NCI-H748 (cell line): ENCODE results near the gene PRSS22.
A peak's percentile ranks its signal among the peaks of the same experiment; 100 is the strongest.

Experiments used
- DNase-seq: peaks from one replicate; lab custom pipeline; 2025; ENCODE audit not compliant: unreplicated experiment; lab: John Stamatoyannopoulos, UW

Gene PRSS22

DNA sequence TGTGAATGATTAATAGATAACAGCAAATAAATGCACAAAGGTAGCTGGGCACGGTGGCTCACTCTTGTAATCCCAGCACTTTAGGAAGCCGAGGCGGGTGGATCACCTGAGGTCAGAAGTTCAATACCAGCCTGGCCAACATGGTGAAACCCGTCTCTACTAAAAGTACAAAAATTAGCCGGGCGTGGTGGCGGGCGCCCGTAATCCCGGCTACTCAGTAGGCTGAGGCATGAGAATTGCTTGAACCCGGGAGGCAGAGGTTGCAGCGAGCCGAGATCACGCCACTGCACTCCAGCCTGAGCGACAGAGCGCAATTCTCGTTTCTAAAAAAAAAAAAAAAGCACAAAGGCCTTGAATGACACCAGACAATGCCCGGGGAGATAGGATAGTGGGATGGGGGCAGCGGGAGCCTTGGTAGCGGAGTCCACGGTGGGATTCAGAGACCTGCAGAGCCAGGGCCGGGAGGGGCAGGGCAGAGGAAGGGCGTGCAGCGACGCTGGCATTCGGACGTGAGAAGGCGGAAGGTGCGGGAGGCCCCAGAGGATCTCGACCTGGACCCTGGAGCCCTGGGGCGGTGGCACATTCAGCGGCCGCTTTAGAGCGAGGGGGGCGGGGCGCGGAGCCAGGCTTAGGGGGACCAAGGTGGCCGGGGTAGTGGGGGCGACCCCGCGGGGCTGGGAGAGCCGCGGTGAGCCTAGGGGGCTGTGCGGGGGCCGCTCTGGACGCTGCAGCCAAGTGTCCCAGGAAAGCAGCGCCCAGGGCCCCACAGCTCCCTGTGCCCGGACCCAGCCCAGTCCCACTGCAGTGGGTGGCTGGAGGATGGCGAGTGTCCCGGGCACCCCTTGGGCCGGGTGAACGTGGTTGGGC, 24.0 kb upstream of the PRSS22 start:
- peak; percentile 52 for DNase-seq

DNA sequence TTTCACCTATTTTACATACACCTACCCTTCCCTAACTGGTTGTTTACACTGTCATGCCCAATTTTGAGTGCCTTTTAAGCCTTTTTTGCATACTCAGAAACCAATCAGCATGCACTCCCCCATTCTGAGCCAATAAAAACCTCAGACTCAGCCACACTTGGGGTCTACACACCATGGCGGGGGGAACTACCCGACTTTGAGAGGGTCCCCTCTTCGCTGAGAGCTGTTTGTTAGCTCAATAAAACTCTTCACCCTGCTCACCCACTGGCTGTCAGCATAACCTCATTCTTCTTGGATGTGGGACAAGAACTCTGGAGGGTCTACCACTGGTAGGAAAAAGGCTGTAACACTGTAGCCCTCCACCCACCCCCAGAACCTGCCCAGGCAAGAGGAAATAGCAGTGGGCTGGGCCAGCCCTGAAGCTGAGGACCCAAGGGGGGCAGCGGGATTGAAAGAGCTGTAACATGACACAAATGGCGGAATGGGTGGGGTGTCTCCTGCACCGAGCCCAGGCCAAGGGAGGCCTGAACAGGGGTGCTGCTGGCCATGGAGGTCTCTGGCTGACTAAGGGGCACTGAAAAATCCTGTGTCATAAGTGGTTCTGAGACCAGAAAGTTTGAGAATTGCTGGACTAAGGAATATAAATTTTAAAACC, 22.0 kb upstream of the PRSS22 start:
- DNase-seq: no peak

DNA sequence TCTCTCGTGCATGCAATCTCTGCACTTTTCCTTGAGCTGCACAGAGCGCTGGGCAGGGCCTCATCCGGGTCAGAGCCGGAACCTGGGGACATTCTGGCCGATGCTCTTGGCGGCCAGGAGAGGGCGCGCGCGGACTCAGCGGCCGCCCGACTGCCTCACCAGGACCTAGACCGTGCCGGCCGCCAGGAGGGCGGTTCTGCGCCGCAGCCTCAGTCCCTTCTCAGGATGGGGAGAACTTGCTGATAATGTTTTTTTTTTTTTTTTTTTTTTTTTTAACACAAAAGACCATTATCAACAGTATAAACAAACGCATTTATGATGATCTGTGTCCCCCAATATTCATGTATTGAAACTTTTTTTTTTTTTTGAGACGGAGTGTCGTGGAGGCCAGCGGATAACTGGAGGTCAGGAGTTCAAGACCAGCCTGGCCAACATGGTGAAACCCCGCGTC, 17.0 kb upstream of the PRSS22 start:
- DNase-seq: peak; percentile 50

DNA sequence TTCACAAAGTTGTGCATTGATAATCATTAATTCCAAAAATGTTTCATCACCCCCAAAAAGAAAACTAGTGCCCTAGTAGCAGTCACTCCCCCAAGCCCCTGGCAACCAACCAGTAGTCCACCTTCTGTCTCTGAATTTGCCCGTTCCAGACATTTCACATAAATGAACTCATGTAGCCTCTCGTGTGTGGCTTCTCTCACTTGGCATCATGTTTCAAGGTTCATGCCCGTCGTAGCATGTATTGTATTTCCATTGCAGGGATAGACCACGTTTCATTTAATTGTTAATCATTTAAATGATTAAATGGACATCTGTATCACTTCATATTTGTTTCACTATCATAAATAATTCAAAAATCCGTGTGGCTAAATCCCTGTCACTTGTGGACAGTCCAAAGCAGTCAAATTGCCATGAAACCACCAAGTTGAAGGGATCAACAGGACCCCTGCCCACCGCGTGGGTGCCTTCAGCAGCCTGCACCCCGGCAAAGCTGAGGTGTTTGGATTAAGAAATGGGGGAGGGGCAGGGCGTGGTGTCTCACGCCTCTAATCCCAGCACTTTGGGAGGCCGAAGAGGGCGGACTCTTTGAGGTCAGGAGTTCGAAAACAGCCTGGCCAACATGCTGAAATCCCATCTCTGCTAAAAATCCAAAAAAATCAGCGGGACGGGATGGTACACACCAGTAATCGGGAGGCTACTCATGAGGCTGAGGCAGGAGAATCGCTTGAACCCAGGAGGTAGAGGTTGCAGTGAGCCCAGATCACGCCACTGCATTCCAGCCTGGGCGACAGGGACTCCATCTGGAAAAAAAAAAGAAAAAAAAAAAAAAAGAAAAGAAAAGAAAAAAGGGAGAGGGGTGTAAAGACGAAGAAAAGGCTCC, 16.3 kb upstream of the PRSS22 start:
- DNase-seq: no peak

DNA sequence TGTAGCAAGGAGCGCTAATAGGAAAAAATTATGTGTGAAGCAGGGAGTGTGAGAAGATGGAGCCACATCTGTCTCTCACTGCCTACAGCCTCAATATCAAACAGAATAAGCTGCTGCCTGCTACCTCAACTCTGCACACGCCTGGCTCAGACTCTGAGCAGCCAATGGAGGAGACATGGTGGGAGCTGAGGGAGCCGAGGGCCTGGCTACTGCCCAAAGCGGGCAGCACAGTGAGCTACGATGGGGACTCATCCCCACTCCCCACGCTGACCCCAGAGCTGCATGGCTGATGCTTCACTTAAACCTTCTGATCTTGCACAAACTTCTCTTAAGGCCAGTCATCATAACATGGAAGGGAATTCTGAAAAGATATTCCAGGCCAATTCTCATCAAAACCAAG, 14.0 kb upstream of the PRSS22 start:
- DNase-seq: no peak

DNA sequence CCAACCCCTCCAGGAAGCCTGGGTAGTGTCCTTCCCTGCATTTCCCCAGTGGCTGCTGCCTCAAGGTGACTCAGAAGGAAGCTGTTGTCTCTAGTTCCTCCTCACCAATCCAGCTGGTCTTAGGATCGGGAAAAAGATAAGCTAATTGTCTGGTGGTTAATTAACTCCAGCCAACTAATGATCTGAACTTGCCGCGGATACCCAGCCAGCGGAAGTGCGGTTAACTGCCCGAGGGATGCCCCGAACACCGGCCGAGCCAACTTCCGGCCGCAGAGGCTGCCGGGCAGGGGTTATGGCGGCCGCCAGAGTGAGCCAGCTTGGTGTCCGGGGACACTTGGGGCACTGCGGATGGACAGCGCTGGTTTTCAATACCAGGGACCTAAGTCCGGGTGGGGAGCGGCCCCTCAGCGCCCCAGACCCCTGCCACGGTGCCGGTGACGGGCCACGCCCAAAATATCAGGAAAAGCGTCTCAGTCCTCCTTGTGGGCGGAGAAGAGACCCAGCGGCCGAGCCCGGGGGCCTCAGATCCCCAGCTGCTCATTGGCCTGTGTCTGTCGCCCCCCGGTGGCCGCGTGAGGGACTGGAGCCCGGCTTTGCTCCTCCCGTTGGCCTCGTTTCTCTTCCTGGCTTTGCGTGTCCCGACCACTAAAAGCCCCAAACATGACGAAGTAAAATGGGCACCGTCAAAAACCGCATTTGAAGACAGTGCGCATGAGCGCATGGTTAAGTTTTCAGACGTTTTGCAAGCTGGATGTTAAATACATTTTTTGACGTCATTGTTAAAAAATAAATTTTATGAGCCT, 10.2 kb upstream of the PRSS22 start:
- peak; percentile 80 for DNase-seq

DNA sequence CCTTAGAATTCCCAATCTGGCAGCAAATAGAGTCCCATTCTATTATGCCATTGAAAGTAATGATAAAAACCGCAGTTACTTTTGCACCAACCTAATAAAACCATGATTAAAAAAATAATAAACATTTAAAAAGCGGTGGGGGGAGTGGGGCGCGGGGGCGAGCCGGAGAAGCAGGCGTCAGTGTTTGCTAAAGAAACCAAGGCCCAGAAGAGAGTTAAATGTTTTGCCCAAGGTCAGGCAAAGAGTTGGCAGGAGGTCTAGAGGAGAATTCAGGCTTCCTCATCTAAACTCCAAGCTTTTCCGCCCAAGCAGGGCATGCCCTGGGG, 9.7 kb upstream of the PRSS22 start:
- DNase-seq: no peak

DNA sequence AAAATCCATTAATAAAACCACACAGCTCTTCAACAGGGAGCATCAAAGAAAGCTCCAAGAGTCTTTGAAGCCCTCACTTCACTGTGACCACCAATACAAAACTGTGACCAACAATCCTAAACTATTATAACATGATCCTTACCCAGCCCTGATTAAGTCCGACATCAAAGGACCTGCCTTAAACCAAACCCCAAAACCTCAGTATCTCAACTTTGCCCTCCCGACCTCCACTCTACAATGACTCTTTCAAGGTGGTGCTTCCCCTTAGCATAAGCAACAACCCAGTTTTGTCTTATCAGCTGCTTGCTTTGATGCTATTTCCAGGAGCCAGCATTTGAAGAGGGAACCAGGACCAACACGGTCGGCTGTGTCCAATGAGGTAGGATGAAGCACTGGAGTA, 8.5 kb upstream of the PRSS22 start:
- DNase-seq: no peak

DNA sequence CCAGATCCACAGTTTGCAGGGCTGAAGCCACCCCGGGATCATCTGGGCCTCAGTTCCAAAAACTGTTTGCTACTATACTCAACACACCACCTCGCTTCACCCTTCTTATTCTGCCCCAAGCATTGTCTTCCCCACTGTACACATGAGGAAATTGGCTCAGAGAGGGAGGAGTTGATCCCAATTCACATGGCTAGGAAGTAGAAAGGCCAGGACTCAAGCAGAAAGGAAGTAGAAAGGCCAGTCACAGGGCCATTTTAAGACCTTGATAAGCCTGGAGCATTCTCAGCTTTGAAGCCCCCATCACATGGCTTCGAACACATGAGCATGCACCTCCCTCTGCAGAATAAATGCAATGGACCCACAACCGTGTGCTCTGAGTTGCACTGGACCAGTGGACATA, 7.7 kb upstream of the PRSS22 start:
- DNase-seq: no peak

DNA sequence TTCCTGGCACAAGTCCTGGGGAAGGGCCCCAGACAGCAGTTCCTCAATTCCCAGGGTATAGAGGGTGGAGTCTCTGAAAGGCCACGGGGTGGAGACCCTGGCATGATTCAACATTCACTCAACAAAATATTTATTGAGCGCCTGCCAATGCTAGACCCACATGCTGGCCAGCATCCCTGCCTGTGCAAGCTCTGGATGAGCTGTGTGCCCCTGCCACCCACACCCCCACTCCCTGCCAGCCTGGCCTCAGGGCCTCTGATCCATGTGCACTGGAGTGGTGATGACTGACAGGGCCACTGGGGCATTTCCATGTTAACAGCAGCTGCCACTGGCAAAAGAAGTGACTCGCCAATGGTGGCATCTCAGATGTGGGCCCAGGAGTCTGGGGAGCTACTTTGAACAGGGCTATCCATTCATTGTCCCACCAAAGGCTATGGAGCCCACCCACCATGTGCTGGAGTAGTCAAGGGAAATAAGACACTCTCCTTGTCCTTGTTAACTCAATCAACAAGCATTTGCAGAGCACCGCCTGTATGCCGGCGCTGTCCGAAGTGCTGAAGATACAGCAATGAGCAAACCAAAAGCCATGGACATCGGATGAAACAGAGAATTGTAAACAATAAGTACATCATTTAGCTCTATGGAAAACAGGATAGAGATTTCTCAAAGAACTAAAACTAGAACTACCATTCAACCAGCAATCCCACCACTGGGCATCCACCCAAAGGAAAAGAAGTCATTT, 3.0 kb upstream of the PRSS22 start:
- DNase-seq: no peak

DNA sequence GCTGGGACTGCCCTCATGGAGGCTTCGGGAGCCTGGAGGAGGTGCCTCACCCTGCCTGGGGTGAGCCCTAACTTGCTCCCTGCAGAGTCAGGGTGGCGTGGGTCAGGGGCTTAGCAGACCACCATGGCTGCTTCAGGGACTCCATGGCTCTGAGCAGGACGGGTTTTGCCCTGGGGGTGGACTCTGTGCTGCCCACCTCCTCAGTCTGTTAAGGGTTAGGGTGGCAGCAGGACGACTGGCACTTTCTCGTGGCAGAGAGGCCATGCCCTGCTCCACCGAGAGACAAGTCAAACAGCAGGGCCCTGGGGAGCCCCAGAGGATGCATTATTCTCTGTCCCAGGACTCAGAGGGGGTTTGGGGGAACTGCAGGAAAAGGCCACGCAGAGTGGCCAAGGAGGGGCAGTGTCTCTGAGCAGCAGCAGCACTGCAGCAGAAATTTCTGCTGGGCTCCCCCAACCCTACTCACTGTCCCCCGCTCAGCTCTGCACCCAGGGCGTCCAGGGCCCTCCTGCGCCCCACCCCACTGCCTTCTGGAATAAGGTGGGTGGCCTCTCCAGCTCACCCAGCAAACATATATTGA, 1.8 kb upstream of the PRSS22 start:
- no peak for DNase-seq

DNA sequence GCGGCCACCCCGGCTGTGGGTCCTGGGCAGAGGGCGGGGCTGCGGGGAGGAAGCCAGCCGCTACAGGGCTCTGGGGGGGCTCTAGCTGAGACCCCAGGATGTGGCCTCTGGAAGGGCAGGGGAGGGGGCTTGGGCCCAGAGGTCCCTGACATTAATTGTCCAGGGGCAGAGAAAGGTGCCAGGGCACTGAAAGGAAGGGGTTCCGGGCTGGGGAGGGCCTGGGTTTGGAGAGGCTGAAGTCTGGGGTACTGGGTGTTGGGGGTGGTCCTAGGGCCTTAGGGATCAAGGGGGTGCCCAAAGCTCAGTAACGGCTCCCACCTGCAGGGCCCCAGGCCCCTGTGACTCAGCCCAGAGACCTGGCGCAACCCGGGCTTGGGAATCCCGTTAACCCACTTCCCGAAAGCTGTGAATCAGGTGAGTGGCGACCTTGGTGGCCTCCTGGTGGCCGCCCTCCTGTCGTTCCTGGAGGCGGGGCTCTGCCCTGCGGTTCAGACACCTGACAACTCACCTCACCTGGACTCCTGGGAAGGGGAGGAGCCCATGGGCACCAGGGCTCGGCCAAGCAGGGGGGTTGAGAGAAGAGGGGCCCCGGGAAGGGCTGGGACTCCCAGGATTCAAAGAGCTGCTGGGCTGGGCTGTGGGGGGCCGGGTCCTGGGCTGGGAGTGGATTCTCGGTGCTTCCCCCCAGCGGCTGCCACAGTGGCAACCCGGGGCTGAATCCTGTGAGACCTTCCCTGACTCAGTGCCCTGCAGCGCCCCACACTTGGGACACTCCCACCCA, 465 bp upstream of the PRSS22 start:
- DNase-seq: peak; percentile 22

DNA sequence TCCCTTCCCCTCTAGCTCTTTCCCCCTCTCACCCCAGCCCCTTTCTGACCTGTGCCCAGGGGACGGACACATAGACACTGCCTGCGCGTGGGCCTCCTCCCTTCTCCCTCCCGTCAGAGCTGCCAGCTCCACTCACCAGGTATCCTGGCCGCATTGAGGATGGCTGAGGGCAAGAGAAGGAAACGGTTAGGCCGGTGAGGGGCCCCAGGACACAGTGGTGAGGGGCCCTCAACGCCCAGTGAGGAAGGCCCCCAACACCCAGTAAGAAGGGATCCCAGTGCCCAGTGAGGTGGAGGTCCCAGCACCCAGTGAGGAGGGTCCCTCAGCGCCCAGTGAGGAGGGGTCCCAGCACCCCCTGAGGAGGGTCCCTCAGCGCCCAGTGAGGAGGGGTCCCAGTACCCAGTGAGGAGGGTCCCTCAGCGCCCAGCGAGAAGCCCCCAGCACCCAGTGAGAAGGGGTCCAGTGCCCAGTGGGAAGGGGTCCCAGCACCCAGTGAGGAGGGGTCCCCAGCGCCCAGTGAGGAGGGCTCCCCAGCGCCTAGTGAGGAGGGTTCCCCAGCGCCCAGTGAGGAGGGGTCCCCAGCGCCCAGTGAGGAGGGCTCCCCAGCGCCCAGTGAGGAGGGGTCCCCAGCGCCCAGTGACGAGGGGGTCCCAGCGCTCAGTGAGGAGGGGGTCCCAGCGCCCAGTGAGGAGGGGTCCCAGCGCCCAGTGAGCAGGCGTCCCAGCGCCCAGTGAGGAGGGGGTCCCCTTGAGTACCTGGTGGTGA, 1.1 kb downstream of the PRSS22 start:
- DNase-seq: no peak

DNA sequence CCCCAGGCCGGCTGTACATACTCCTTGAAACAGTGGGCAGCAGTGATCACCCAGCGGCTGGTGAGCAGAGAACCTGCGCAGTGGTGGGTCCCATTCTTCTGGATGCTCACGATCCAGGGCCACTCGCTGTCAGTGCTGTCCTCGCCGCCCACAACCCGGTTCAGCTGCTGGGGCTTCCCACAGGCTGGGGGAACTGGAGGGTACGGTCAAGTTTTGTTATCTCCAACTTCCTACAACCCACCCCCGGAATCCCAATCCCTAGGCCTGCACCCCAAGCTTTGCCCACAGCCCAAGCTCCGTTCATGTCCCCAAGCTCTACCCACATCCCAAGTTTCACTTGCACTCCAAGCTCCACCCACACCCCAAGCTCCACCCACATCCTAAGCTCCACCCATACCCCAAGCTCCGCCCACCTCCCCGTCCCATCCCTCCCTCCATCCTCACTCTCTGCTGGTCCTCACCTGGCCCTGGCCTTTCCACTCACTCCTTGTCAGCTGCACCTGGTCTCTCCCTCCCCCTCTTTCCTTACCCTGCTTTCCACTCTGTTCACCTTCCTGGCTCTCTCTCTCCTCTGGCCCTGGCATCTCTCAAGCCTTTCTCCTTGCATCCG, 1.8 kb downstream of the PRSS22 start:
- DNase-seq: no peak

DNA sequence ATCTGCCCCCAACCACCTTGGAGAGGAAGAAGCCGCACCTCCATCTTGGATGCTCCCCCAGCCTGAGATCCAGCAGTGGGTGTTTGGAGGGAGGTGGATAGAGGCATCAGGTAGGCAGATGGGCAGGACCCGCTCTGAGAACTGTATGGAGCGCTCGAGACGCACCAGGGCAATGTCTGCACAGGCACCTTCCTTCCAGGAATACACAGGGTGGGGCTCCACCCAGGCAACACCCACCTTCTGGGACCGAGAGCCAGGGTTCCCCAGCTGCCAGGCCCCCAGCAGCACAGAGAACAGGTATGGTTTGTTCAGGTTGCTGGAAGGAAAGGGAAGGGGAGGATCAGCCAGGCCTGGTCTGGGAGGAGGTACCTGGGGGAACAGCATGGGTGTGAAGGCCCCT, 2.4 kb downstream of the PRSS22 start:
- no peak for DNase-seq

DNA sequence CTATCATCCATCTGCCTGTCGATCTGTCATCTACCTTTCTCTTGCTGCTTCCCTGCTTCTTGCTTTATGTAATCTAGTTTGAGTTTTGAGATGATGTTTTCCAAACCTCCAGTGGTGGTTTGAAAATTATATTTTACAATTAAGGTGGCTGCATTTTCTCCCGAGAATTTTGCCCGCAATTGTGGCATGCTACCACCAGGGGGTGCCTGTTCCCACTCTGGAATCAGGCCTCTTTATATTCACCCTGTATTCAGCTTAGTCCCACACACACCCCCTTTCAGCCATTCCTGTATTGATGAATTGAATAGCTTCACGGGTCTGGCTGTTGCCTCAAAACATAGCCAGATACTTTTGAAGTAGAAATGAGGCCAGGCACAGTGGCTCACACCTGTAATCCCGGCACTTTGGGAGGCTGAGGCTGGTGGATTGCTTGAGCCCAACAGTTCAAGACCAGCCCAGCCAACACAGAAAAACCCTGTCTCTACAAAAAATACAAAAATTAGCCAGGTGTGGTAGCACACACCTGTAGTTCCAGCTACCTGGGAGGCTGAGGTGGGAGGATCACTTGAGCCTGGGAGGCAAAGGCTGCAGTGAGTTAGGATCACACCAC, 3.2 kb downstream of the PRSS22 start:
- DNase-seq: no peak

DNA sequence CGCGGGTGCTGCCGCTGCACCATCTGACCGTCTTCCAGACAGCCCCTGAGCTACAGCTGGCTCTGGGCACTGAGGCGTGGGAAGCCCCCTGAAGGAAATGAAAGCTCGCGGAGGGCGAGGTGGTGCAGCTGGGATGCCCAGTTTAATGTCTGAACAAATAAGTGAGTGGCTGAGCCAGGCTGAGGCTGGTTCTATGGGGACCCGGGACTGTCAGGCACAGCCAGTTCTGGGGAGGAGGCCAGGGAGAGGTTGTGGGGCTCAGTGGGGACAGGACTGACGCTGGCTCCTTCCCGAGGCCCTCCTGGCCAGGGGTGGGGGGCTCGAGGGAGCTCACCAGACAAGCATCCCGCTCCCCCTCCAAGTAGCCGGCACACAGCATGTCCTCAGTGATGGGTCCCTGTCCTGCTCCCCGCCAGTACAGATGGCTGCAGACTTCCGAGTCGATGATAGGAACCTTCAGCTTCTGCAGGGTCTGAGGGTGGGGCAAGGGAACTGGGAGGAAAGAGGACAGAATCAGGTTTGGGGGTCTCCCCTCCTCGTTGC, 4.4 kb downstream of the PRSS22 start:
- DNase-seq: no peak
